ENCODE data around the gene TMEM272. TPM values are rescaled to one million over a fixed set of nuclear protein-coding genes. Genes with fewer than 3 reads are reported as not detected.

Gene TMEM272
- total RNA-seq, 1 donor from 2014 or later: 0.12 TPM

DNA sequence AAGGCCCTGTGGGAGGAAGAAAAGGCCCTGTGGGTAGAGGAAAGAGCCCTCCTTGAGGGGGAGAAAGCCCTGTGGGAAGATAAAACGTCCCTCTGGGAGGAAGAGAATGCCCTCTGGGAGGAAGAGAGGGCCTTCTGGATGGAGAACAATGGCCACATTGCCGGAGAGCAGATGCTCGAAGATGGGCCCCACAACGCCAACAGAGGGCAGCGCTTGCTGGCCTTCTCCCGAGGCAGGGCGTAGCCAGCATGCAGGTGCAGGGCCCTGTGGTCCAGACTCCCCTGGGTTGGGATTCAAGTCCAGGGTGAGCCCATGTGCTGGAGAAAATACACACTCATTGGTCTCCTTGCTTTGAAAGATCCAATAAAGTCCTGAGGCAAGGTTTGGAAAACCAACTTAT lies 20.9 kb upstream of the TMEM272 start:
- H3K27ac Mint-ChIP-seq (ENCODE audit: unreplicated experiment): no peak overlapping the region
- H3K4me1 Mint-ChIP-seq (ENCODE audit: low read depth): no peaks in the 10 kb centered on the region
- DNase-seq (ENCODE audit: low spot score): no peak
- TF ChIP-seq, protein P1, sequence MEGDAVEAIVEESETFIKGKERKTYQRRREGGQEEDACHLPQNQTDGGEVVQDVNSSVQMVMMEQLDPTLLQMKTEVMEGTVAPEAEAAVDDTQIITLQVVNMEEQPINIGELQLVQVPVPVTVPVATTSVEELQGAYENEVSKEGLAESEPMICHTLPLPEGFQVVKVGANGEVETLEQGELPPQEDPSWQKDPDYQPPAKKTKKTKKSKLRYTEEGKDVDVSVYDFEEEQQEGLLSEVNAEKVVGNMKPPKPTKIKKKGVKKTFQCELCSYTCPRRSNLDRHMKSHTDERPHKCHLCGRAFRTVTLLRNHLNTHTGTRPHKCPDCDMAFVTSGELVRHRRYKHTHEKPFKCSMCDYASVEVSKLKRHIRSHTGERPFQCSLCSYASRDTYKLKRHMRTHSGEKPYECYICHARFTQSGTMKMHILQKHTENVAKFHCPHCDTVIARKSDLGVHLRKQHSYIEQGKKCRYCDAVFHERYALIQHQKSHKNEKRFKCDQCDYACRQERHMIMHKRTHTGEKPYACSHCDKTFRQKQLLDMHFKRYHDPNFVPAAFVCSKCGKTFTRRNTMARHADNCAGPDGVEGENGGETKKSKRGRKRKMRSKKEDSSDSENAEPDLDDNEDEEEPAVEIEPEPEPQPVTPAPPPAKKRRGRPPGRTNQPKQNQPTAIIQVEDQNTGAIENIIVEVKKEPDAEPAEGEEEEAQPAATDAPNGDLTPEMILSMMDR (IDR thresholded peaks at IDR 0.05): no peak
- no peaks in the 10 kb centered on the region for H3K9me3 Mint-ChIP-seq (ENCODE audit: low read depth)
- no peaks in the 10 kb centered on the region for H3K36me3 Mint-ChIP-seq (ENCODE audit: low read depth)
- no peak overlapping the region for H3K4me3 Mint-ChIP-seq (ENCODE audit: unreplicated experiment)
- H3K27me3 Mint-ChIP-seq (ENCODE audit: low read depth): no peaks in the 10 kb centered on the region

DNA sequence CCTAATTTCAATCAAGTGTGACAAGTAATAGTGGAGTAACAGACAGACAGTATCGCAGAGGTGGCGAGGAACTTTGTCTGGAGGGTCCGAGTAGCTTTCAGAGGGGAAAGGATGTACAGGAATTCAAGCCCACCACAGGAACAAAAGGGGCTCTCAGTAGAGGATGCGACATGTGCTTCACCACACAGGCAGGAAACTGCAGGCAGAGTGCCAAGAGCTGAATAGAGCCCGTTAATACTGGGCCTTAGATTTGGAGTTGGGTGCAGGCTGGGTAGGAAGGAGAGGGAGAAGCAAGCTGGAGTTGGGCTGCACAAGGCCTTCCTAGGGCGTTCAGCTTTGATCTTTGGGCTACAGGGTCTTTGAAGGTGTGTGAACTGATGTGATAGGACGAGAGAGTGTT lies 18.0 kb upstream of the TMEM272 start:
- TF ChIP-seq, protein P1 (IDR thresholded peaks at IDR 0.05): no peak
- peaks cover 13% of the 10 kb centered on the region for H3K4me1 Mint-ChIP-seq (ENCODE audit: low read depth)
- H3K36me3 Mint-ChIP-seq (ENCODE audit: low read depth): no peaks in the 10 kb centered on the region
- DNase-seq (ENCODE audit: low spot score): no peak
- no peak overlapping the region for H3K4me3 Mint-ChIP-seq (ENCODE audit: unreplicated experiment)
- H3K27ac Mint-ChIP-seq (ENCODE audit: unreplicated experiment): no peak overlapping the region
- H3K9me3 Mint-ChIP-seq (ENCODE audit: low read depth): no peaks in the 10 kb centered on the region
- no peaks in the 10 kb centered on the region for H3K27me3 Mint-ChIP-seq (ENCODE audit: low read depth)

DNA sequence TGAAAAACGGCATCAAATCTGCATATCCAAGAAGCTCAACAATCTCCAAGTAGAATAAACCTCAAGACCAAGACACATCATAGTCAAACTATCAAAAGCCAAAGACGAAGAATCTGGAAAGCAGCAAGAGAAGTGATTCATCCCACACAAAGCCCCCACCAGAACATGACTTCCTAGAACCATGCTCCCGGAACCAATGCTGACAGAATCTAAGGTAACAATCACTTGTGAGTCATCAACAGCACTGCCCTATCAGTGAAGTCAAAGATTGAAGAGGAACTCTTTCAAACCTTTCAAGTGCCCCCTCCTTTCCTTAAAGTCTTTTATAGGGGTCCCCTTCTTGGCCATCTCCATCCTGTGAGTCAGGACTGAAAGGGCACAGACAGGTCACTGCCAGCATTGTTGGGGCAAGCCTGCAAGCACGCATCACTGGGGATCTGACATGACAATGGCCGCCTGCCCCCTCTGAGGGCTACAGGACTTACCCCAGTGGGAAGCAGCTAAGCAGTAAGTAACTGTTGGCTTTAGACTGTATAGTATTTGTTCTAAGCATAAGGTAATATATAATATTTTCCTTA lies 16.8 kb upstream of the TMEM272 start, which contains the start of gene CCDC70:
TSS of gene CCDC70 (plus strand) at position 247 of the 578 bp plus-strand sequence. CDS start 3,443 bp downstream, outside the sequence.
- Mint-ChIP-seq H3K9me3 (ENCODE audit: low read depth) (no peaks in the 10 kb centered on the region), H3K4me1 (ENCODE audit: low read depth) (peaks cover 14% of the 10 kb centered on the region), H3K4me3 (ENCODE audit: unreplicated experiment) (no peak within 1 kb of the TSS), H3K27ac (ENCODE audit: unreplicated experiment) (no peak within 1 kb of the TSS), H3K36me3 (ENCODE audit: low read depth) (no peaks in the 10 kb centered on the region), H3K27me3 (ENCODE audit: low read depth) (no peaks in the 10 kb centered on the region)
- TF ChIP-seq, protein P1 (IDR thresholded peaks at IDR 0.05): no peak
- no peak for DNase-seq (ENCODE audit: low spot score)

DNA sequence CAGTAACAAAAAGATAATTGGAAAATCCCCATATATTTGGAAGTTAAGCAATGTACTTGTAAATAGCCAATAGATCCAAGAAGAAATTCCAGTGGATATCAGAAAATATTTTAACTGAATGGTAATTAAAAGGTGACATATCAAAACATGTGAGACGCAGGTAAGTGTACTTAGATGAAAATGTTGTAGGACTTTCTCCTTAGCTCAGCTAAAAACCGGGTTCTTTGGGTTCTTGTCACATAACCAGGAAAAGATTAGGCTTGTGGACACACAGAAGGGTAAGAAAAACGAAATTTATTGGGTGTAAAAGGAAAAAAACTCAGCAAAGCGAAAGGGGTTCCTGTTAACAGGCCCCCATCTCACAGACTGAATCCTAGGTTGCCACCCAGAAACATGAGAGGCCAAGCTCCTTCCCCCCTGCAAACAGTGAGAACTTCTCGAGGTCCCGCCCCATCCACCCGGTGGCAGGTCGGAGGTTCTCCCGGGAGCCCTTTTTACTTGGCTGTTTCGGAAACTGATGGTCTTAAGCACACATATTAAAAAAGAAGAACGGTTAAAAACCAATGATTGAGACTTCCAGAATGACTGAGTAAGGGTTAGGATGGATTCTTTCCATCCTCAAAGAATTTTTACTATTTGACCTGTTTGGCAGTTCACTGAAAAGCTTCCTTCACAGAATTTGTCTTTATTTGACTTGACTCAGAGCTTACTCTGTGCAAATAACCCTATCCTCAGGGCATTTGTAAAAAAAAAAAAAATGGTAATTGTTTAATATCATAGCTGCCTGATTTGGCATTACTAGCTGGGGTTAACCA lies 13.7 kb upstream of the TMEM272 start:
- H3K4me3 Mint-ChIP-seq (ENCODE audit: unreplicated experiment): no peak overlapping the region
- H3K4me1 Mint-ChIP-seq (ENCODE audit: low read depth): peaks cover 14% of the 10 kb centered on the region
- peaks cover 2% of the 10 kb centered on the region for H3K9me3 Mint-ChIP-seq (ENCODE audit: low read depth)
- peak overlapping the region; percentile 58 for H3K27ac Mint-ChIP-seq (ENCODE audit: unreplicated experiment)
- no peaks in the 10 kb centered on the region for H3K36me3 Mint-ChIP-seq (ENCODE audit: low read depth)
- TF ChIP-seq, protein P1 (IDR thresholded peaks at IDR 0.05): no peak
- H3K27me3 Mint-ChIP-seq (ENCODE audit: low read depth): no peaks in the 10 kb centered on the region
- DNase-seq (ENCODE audit: low spot score): no peak

DNA sequence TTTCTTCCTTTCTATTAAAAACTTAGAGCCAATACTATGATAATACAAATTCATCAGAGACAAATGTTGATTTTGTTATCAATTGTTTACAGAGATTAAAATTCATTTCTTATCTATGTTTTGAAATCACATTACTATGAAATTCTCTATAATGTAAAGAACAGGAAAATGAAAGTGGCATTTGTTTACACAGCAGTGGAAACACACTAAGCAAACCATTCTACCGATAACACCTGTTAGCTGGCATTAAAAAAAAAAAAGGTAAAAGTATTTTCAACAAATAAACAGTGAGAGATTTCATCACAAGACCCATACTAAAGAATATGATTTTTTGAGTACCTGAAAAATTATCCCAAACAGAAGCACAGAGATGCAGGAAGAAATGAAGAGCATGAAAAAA lies 12.0 kb upstream of the TMEM272 start:
- H3K27me3 Mint-ChIP-seq (ENCODE audit: low read depth): no peaks in the 10 kb centered on the region
- H3K4me3 Mint-ChIP-seq (ENCODE audit: unreplicated experiment): no peak overlapping the region
- DNase-seq (ENCODE audit: low spot score): no peak
- peaks cover 2% of the 10 kb centered on the region for H3K9me3 Mint-ChIP-seq (ENCODE audit: low read depth)
- TF ChIP-seq, protein P1 (IDR thresholded peaks at IDR 0.05): no peak
- H3K4me1 Mint-ChIP-seq (ENCODE audit: low read depth): peaks cover 14% of the 10 kb centered on the region
- no peaks in the 10 kb centered on the region for H3K36me3 Mint-ChIP-seq (ENCODE audit: low read depth)
- no peak overlapping the region for H3K27ac Mint-ChIP-seq (ENCODE audit: unreplicated experiment)
